HG02623 (cell line): ENCODE results near the gene SLC24A3.
A peak's percentile ranks its signal among the peaks of the same experiment; 100 is the strongest.

Experiments
- ATAC-seq: cut with Tn5 transposase; IDR thresholded peaks from one replicate; pipeline ENCODE4 v1.9.1; 2021; ENCODE audit warnings: moderate library complexity; ENCODE audit not compliant: unreplicated experiment

SLC24A3 gene

GRCh38 chr20:19692685-19693119, 480.3 kb downstream of the SLC24A3 start:
- ATAC-seq: no peak

- ATAC-seq: no peak
Observed at GRCh38 chr20:19693508-19693907, 481.1 kb downstream of the SLC24A3 start.

- ATAC-seq: no peak
Observed at GRCh38 chr20:19695081-19695480, 482.6 kb downstream of the SLC24A3 start.

- no peak for ATAC-seq
Observed at GRCh38 chr20:19696620-19697019, 484.2 kb downstream of the SLC24A3 start.

GRCh38 chr20:19697415-19697814, 485.0 kb downstream of the SLC24A3 start:
- no peak for ATAC-seq

- ATAC-seq: no peak
Observed at GRCh38 chr20:19699180-19699971, 486.9 kb downstream of the SLC24A3 start.

- no peak for ATAC-seq
Observed at GRCh38 chr20:19701429-19701828, 489.0 kb downstream of the SLC24A3 start.

GRCh38 chr20:19706463-19706862, 494.0 kb downstream of the SLC24A3 start:
- ATAC-seq: peak; percentile 55

- no peak for ATAC-seq
Observed at GRCh38 chr20:19709635-19710335, 497.3 kb downstream of the SLC24A3 start.

GRCh38 chr20:19710336-19711120, 498.1 kb downstream of the SLC24A3 start:
- no peak for ATAC-seq

- no peak for ATAC-seq
Observed at GRCh38 chr20:19711126-19711525, 498.7 kb downstream of the SLC24A3 start.

GRCh38 chr20:19712721-19713260, 500.3 kb downstream of the SLC24A3 start:
- ATAC-seq: no peak

- ATAC-seq: no peak
Observed at GRCh38 chr20:19713822-19714578, 501.6 kb downstream of the SLC24A3 start.

- ATAC-seq: no peak
Observed at GRCh38 chr20:19714579-19714840, 502.1 kb downstream of the SLC24A3 start.

- ATAC-seq: no peak
Observed at GRCh38 chr20:19715986-19716385, 503.5 kb downstream of the SLC24A3 start.

- no peak for ATAC-seq
Observed at GRCh38 chr20:19718880-19719279, 506.4 kb downstream of the SLC24A3 start.

- no peak for ATAC-seq
Observed at GRCh38 chr20:19720991-19721390, 508.5 kb downstream of the SLC24A3 start.

- ATAC-seq: no peak
Observed at GRCh38 chr20:19723051-19723450, 510.6 kb downstream of the SLC24A3 start.

- no peak for ATAC-seq
Observed at GRCh38 chr20:19723813-19724430, 511.5 kb downstream of the SLC24A3 start.

- no peak for ATAC-seq
Observed at GRCh38 chr20:19725373-19725772, 512.9 kb downstream of the SLC24A3 start.
